ENCODE measurements around the gene KHK. TPM values are rescaled to one million over a fixed set of nuclear protein-coding genes. Genes with fewer than 3 reads are reported as not detected.
A peak's percentile ranks its signal among the peaks of the same experiment; 100 is the strongest.

KHK gene
- total RNA-seq, 4 donors from 2014 or later, result 5.1 to 12.2 (median 9.1) TPM

GRCh38 chr2:27130396-27130795, 43.8 kb downstream of the KHK start:
- H3K27me3 ChIP-seq, result no peaks in the 10 kb centered on the region
- peaks cover 0 to 39% (median 9%) of the 10 kb centered on the region in 3 donors for H3K36me3 ChIP-seq
- WGBS, 2 donors, result 81% methylated on average over 10 of the region's 10 CpGs
- TF ChIP-seq EP300 (IDR thresholded peaks at IDR 0.05) (no peak), POLR2A (IDR thresholded peaks at IDR 0.05) (no peak), CTCF (IDR thresholded peaks at IDR 0.05) (no peak)
- no peak for DNase-seq (ENCODE audit: low spot score in 2 of 2)
- no peak overlapping the region for H3K4me3 ChIP-seq
- no peaks in the 10 kb centered on the region for H3K9me3 ChIP-seq
- H3K4me1 ChIP-seq, result peaks cover 0 to 20% (median 12%) of the 10 kb centered on the region in 4 donors
- no peak overlapping the region for H3K27ac ChIP-seq

GRCh38 chr2:27131429-27131828, 44.9 kb downstream of the KHK start:
- TF ChIP-seq CTCF (IDR thresholded peaks at IDR 0.05), result no peak
- no peak for TF ChIP-seq POLR2A (IDR thresholded peaks at IDR 0.05)
- no peak for TF ChIP-seq EP300 (IDR thresholded peaks at IDR 0.05)
- H3K27me3 ChIP-seq, result no peaks in the 10 kb centered on the region
- H3K4me3 ChIP-seq, result no peak overlapping the region
- peaks cover 0 to 39% (median 9%) of the 10 kb centered on the region in 3 donors for H3K36me3 ChIP-seq
- DNase-seq (ENCODE audit: low spot score in 2 of 2), result no peak
- H3K27ac ChIP-seq, result no peak overlapping the region
- H3K4me1 ChIP-seq, result peaks cover 0 to 20% (median 12%) of the 10 kb centered on the region in 4 donors
- H3K9me3 ChIP-seq, result no peaks in the 10 kb centered on the region
- 83 to 87% methylated on average over 11 of the region's 11 CpGs for WGBS, 2 donors

- Histone ChIP-seq H3K27ac (peak overlapping the region in 3 of 4 donors; percentile 49 to 96 (median 86)), H3K4me1 (peaks cover 0 to 20% (median 12%) of the 10 kb centered on the region in 4 donors), H3K27me3 (no peaks in the 10 kb centered on the region), H3K4me3 (peak overlapping the region; percentile 70 to 100 (median 95)), H3K9me3 (no peaks in the 10 kb centered on the region), H3K36me3 (peaks cover 0 to 39% (median 9%) of the 10 kb centered on the region in 3 donors)
- WGBS, 2 donors, result 41 to 46% methylated on average over 14 of the region's 14 CpGs
- DNase-seq (ENCODE audit: low spot score in 2 of 2), result no peak
- TF ChIP-seq POLR2A (IDR thresholded peaks at IDR 0.05), result no peak
- TF ChIP-seq EP300 (IDR thresholded peaks at IDR 0.05), result no peak
- no peak for TF ChIP-seq CTCF (IDR thresholded peaks at IDR 0.05)
These were observed 46.8 kb downstream of the KHK start for GRCh38 chr2:27133195-27133875.

GRCh38 chr2:27133905-27134780, 47.6 kb downstream of the KHK start, which contains the start of gene PREB:
PREB (minus strand) TSS chr2:27134636; CDS start chr2:27134421, 215 bp downstream.
- DNase-seq (ENCODE audit: low spot score in 2 of 2), result peak; percentile 85 to 91
- H3K4me3 ChIP-seq, result peak within 1 kb of the TSS; percentile 70 to 100 (median 95)
- H3K36me3 ChIP-seq, result peaks cover 0 to 36% (median 9%) of the 10 kb centered on the region in 3 donors
- TF ChIP-seq EP300 (IDR thresholded peaks at IDR 0.05) (peak; percentile 92 to 94), CTCF (IDR thresholded peaks at IDR 0.05) (peak in 2 of 5 experiments; percentile 12 to 32), POLR2A (IDR thresholded peaks at IDR 0.05) (peak; percentile 84 to 86)
- H3K4me1 ChIP-seq, result peaks cover 0 to 20% (median 12%) of the 10 kb centered on the region in 4 donors
- H3K27ac ChIP-seq, result peak within 1 kb of the TSS; percentile 39 to 96 (median 89)
- H3K27me3 ChIP-seq, result no peaks in the 10 kb centered on the region
- 0 to 1% methylated on average over 31 to 56 of the region's 86 CpGs for WGBS, 2 donors
- no peaks in the 10 kb centered on the region for H3K9me3 ChIP-seq
